Fibroblast of skin of left biceps (primary cell): ENCODE results near the gene TXNDC15.
A peak's percentile ranks its signal among the peaks of the same experiment; 100 is the strongest.

Experiments
- DNase-seq, 2 experiments: peaks; one replicate each; pipeline ENCODE4 v3.0.0-alpha.2; 2013; ENCODE audit warnings: low read depth in 2 of 2

Gene TXNDC15

GRCh38 chr5:134920848-134921575 lies 46.8 kb downstream of the TXNDC15 start:
- no peak for DNase-seq

DNA sequence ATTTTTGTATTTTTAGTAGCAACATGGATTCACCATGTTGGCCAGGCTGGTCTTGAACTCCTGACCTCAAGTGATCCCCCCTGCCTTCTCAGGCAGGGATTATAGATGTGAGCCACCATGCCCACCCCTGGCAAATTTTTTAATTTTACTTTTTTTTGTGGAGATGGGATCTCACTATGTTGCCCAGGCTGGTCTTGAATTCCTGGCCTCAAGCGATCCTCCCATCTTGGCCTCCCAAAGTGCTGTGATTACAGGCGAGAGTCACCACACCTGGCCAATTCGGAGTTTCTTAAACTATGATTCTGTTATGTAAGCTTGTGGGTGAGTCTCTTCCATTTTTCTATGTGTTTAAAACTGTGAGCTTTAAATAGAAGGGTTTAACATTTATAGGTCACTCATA lies 58.3 kb downstream of the TXNDC15 start:
- DNase-seq, result no peak

GRCh38 chr5:134934202-134934601 lies 60.0 kb downstream of the TXNDC15 start:
- DNase-seq, result no peak

DNA sequence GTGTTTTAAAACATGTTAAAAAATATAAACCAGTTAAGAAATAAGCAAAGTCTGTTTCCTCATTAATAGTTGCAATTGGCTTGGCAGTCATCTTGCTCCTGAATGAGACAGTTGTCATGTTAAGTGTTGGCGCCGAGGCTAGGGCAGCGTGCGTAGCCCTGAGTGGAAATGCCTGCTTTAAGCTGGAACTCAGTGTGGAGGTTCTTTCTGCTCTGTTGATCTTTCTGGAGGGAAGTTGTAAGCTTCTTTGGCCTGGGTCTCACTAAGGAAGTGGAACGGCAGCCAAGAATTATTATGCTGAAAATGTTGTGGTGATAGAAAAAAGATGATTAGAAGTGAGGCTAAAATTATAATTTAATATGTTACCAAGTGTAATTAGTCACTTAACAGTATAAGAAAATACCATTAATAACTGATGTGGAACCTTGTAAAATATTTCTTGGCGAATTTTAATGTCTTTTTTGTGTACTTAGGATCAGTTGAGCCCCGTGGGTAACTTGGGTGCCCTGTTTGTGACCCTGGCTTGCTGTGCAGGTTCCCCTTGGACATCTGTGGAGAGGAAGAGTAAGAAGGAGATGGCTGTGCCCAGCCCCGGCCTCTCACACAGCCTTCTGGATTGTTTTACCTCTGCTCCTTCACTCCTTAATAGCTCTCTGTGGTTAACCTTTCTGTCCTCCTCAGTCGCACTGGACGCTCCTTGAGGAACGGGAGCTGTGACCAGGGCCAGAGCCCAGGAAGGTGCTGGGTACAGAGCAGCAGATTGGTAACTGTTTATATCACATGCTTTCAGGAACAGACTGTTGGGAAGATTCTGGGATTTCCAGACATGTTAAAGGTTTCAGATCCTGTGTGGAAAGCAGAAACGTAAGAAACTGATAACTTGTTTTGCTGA lies 61.8 kb downstream of the TXNDC15 start:
- DNase-seq, result no peak

DNA sequence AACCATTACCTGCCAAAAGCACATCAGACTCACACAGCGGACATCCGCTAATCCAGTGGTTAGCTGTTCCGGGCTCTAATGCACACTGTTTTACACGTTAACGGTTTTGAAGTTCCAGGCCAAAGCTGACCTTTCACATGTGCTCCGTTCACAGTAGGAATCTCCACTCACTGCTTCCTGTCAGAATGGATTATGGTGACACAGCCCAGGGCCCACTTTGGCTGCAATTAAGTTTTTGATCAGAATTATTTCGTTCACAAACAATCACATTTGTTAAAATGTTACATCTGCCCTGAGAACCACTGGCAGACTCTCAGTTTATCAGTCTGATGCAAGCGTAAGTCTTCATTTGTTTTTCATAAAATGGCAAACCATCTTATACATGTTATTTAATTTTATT lies 63.4 kb downstream of the TXNDC15 start:
- no peak for DNase-seq

- DNase-seq, result no peak
Observed at GRCh38 chr5:134938030-134938429, 63.9 kb downstream of the TXNDC15 start.

DNA sequence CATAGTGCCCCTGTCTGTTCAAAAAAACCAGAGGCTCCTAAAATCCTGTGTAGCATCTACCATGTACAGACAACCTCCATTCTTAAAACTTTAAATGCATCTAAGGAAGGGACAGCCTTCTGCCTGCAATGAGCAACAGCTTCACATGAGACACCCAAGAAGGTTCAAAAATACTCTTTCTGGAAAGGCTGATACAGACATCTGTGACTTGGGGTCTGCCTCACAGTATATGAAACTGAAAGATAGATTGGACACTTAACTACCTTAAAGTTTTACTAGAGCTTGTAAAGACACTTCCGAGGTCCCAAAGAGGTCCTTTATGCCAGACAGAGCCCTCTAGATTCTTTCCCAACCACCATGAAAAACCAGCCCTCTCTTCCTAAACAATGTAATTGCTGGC lies 65.3 kb downstream of the TXNDC15 start:
- DNase-seq, result no peak

DNA sequence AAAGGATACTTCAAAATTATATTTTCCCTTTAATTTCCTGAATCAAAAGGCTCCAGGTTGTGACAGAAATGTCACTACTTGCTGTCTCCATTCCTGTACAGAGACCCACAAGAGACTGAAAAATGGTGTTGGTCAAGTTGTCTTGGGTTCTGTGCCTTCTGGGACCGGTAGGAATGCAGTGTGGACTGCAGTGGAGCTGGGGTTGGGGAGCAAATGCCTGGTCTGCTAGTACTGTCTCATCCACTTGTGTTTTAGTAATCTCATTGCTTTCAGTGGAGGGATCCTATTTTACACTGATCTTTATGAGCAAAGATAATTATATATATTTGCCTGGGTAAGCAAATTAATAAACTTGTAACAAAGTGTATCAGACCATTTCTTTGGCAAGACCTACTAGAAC lies 69.4 kb downstream of the TXNDC15 start:
- DNase-seq, result no peak

DNA sequence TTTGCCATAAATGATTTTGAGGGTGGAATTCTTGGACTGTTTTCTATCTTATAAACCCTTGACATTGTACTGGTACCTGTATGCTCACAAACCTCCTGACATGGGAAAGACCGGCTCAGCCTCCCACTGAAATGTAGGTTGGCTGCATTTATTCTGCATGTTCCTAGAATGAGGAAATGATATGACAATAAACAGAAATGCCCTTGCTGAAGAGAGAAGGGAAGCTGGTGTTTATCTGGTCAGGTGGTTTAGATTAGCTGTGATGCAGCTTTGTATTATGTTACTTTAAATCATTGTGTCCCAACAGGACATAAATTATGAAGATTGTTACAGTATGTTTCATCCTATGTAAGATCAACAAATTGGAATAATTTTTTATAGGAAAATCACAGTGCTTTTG lies 70.5 kb downstream of the TXNDC15 start:
- DNase-seq, result peak; percentile 2 to 9

GRCh38 chr5:134945041-134945440 lies 70.9 kb downstream of the TXNDC15 start:
- DNase-seq, result no peak

- DNase-seq, result no peak
Observed at GRCh38 chr5:134948911-134949310, 74.7 kb downstream of the TXNDC15 start.

DNA sequence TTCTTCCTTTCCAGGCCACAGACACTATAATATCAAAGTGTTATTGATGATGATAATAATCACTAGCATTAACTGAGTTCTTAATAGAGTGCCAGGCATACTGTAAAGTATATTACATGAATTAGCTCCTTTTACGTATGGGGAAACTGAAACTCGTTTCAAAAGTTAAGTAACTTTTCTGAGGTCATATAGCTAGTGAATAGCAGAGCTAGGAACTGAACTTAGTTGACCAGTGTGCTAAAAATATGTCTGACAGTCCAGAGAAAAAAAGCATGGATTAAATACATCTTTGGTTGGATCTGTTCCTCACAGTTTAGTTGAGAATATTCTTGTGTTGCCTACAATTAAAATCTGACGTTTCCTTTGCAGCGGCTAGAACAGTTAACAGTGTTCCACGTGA lies 75.1 kb downstream of the TXNDC15 start:
- no peak for DNase-seq
